KMS-11 (cell line): ENCODE measurements around the gene SERPINB6.

Source experiments
- H2AFZ ChIP-seq: fragments of 200-600 bp; sonication (generic); 2 replicates; pipeline ENCODE4 v1.6.1; 2016; ENCODE audit warnings: antibody characterized with exemption, mixed run types, low read depth
- H3K27ac ChIP-seq: fragments of 200-600 bp; sonication (generic); 2 replicates; pipeline ENCODE4 v1.6.1; 2016; ENCODE audit warnings: mild to moderate bottlenecking, mixed run types
- H3K27me3 ChIP-seq: fragments of 200-600 bp; sonication (generic); 2 replicates; pipeline ENCODE4 v1.6.1; 2017; ENCODE audit warnings: mild to moderate bottlenecking, low read depth, mixed run types, moderate library complexity; ENCODE audit not compliant: insufficient read depth
- H3K36me3 ChIP-seq: fragments of 200-600 bp; sonication (generic); 2 replicates; pipeline ENCODE4 v1.6.1; 2017; ENCODE audit warnings: mild to moderate bottlenecking, mixed run types; ENCODE audit not compliant: insufficient read depth
- H3K4me1 ChIP-seq: fragments of 200-600 bp; sonication (generic); 2 replicates; pipeline ENCODE4 v1.6.1; 2016; ENCODE audit warnings: mild to moderate bottlenecking, low read depth, mixed run types; ENCODE audit not compliant: poor library complexity, severe bottlenecking
- H3K4me2 ChIP-seq: fragments of 200-600 bp; sonication (generic); 2 replicates; pipeline ENCODE4 v1.7.0; 2016; ENCODE audit warnings: mild to moderate bottlenecking, mixed run types
- H3K4me3 ChIP-seq: fragments of 200-600 bp; sonication (generic); IDR thresholded peaks from 2 replicates; pipeline ENCODE4 v1.6.1; 2017; ENCODE audit warnings: low read depth, low read length, mixed read lengths; ENCODE audit not compliant: insufficient read depth
- H3K79me2 ChIP-seq: fragments of 200-600 bp; sonication (generic); 2 replicates; pipeline ENCODE4 v1.6.1; 2016; ENCODE audit warnings: low read depth, mixed run types; ENCODE audit not compliant: insufficient read depth
- H3K9ac ChIP-seq: fragments of 200-600 bp; sonication (generic); 2 replicates; pipeline ENCODE4 v1.6.1; 2016; ENCODE audit warnings: mild to moderate bottlenecking, mixed run types
- H4K20me1 ChIP-seq: fragments of 200-600 bp; sonication (generic); 2 replicates; pipeline ENCODE4 v1.6.1; 2016; ENCODE audit warnings: mild to moderate bottlenecking, mixed run types; ENCODE audit not compliant: insufficient read depth
- CTCF ChIP-seq: fragments of 200-600 bp; sonication (generic); conservative IDR thresholded peaks from 2 replicates; pipeline ENCODE4 v1.6.1; 2017; ENCODE audit warnings: low read depth, mild to moderate bottlenecking, antibody characterized with exemption, low read length, moderate library complexity, mixed read lengths

Gene SERPINB6

GRCh38 chr6:3016473-3017280 is 45.3 kb upstream of the SERPINB6 start:
- Histone ChIP-seq H3K27me3 (no peaks in the 10 kb centered on the region), H3K27ac (no peak overlapping the region), H3K79me2 (peaks cover 8% of the 10 kb centered on the region), H2AFZ (no peak overlapping the region), H3K4me2 (no peak overlapping the region), H3K4me3 (no peak overlapping the region), H3K4me1 (peaks cover 7% of the 10 kb centered on the region), H3K9ac (no peak overlapping the region), H3K36me3 (no peaks in the 10 kb centered on the region), H4K20me1 (no peaks in the 10 kb centered on the region)
- TF ChIP-seq CTCF, result no peak

GRCh38 chr6:3015144-3015543 is 43.8 kb upstream of the SERPINB6 start:
- Histone ChIP-seq H3K79me2 (no peaks in the 10 kb centered on the region), H3K27ac (no peak overlapping the region), H3K4me2 (no peak overlapping the region), H4K20me1 (no peaks in the 10 kb centered on the region), H3K4me3 (no peak overlapping the region), H3K36me3 (no peaks in the 10 kb centered on the region), H3K9ac (no peak overlapping the region), H3K27me3 (no peaks in the 10 kb centered on the region), H2AFZ (no peak overlapping the region), H3K4me1 (no peaks in the 10 kb centered on the region)
- TF ChIP-seq CTCF, result no peak

GRCh38 chr6:3014675-3015066 is 43.3 kb upstream of the SERPINB6 start:
- H3K9ac ChIP-seq, result no peak overlapping the region
- no peak overlapping the region for H2AFZ ChIP-seq
- H3K4me1 ChIP-seq, result no peaks in the 10 kb centered on the region
- no peaks in the 10 kb centered on the region for H3K36me3 ChIP-seq
- TF ChIP-seq CTCF, result no peak
- no peaks in the 10 kb centered on the region for H4K20me1 ChIP-seq
- no peaks in the 10 kb centered on the region for H3K27me3 ChIP-seq
- no peak overlapping the region for H3K27ac ChIP-seq
- no peaks in the 10 kb centered on the region for H3K79me2 ChIP-seq
- H3K4me2 ChIP-seq, result no peak overlapping the region
- H3K4me3 ChIP-seq, result no peak overlapping the region

GRCh38 chr6:3013901-3014674 is 42.7 kb upstream of the SERPINB6 start:
- Histone ChIP-seq H3K4me2 (no peak overlapping the region), H3K27ac (no peak overlapping the region), H3K9ac (no peak overlapping the region), H3K4me3 (no peak overlapping the region), H2AFZ (no peak overlapping the region), H4K20me1 (no peaks in the 10 kb centered on the region), H3K4me1 (no peaks in the 10 kb centered on the region), H3K27me3 (no peaks in the 10 kb centered on the region), H3K79me2 (no peaks in the 10 kb centered on the region), H3K36me3 (no peaks in the 10 kb centered on the region)
- no peak for TF ChIP-seq CTCF
